NCI-H774 (cell line): Measurements from ENCODE around the gene ARMC7.
"Not testable (repeated sequence)": the region's sequence is repeated elsewhere in the genome, so short reads cannot be mapped to it uniquely, and the experiment has no call there.

Source experiments
- DNase-seq: peaks from one replicate; lab custom pipeline; 2025; lab: John Stamatoyannopoulos, UW

The ARMC7 gene

GRCh38 chr17:75109407-75110233, at the start of gene ARMC7:
Gene ARMC7 (plus strand): TSS chr17:75109969. CDS start chr17:75110289, 320 bp downstream.
- peak; percentile 95 for DNase-seq

- DNase-seq = no peak
Measured at GRCh38 chr17:75060434-75061054, 49.2 kb upstream of the ARMC7 start.

DNA sequence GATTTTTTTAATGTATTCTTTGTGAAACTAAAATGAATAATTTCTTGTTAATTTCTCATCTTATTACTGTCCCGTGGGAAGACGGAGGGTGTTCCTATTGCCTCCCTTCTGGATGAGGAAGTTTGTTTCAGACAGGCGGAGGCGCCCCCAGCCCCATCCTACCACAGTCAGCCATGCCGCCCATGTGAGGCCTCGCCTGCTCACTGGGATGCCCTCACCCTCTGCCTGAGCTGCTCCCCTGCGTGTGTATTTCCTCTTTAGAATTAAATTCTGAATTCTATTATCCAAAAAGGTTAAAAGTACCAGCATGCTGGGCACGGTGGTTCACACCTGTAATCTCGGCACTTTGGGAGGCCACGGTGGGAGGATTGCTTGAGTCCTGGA, 48.7 kb upstream of the ARMC7 start:
- DNase-seq = no peak

DNA sequence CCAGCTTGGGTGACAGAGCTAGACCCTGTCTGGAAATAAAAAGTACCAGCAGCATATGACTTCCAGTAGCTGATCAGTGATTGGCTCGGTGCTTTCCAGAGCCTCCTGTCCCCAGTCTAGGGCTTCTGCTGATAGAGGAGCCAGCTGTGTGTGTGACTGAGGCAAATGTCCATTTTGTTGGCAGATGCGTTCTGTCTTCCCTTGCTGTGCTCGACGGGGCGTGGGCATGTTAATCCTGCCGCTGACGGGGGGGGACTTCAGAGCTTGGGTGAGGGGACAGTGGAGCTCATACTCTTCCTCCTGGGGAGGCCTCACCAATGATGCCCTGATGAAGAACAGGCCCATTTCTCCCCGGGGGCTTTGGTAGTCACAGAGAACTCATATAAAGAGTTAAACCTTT, 48.2 kb upstream of the ARMC7 start:
- no peak for DNase-seq

- DNase-seq = no peak
Measured at GRCh38 chr17:75063201-75063600, 46.6 kb upstream of the ARMC7 start.

DNA sequence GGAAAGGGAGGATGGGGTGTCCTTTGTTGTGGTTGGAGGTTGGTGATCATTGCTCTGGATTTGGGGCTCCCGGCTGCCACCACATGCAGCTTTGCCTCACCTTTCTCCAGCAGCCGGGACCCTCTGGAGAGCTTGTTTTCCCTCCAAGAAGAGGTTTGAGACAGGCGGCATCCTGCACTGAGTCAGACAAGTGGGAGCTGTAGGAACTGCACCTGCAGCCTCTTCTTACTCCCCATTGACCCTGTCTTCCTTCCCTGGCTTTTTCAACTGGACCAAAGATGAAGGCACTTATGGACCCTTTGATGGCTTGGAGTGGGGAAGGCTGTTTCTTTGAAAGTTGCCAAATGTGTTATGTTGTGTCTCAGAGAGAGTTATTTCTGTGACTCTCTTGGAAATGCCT, 46.1 kb upstream of the ARMC7 start:
- no peak for DNase-seq

DNA sequence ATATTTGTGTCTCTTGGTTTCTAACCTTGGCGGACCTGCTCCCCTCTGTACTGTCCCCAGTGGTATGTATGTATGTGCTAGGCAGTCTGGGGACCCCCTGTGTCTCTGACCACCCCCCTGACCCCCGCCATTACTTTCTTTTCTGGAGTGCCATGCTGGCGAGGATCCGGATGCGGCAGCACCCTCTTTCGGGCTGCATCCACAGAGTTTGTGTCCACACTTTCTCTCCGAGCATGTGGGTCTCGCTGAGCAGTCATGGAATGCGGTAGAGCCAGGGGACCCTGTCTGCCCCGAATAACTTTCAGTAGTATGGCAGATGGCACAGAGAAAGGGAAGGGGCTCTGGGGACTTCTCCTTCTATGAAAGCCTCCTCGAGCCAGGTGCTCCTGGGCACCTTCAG, 45.7 kb upstream of the ARMC7 start:
- no peak for DNase-seq

- no peak for DNase-seq
Measured at GRCh38 chr17:75064460-75064859, 45.3 kb upstream of the ARMC7 start.

DNA sequence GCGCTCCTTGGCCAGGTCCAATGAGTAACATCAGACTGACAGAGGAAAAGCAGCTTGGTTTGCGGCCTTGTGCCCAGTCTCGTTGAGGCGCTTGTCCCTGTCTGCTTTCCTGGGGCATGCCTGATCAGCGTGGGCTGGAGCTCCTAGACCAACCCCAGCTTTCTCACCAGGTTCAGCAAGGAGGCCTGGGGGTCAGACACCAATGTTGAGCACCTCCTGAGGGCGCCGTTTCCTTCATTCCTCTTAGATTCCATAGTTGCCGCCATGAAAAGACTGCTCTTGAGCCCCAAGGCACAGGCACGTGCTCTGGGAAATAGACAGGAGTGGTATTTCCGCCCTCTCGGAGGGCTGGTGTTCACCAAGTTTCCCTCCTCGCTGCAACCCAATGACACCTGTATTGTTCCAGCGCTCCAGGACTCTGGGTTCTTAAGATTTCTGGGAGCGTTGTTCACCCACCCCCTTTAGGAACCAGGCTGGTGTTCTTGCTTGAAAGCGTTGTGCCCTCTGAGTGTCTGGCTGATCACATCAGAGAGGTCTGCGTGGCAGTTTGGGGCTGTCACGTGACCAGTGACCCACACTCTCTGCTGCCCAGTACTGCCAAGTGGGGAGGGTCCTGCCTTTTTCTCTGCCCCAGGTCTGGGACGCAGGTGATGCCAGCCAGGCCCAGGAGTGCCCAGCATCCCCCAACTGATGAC, 44.8 kb upstream of the ARMC7 start:
- DNase-seq = no peak

DNA sequence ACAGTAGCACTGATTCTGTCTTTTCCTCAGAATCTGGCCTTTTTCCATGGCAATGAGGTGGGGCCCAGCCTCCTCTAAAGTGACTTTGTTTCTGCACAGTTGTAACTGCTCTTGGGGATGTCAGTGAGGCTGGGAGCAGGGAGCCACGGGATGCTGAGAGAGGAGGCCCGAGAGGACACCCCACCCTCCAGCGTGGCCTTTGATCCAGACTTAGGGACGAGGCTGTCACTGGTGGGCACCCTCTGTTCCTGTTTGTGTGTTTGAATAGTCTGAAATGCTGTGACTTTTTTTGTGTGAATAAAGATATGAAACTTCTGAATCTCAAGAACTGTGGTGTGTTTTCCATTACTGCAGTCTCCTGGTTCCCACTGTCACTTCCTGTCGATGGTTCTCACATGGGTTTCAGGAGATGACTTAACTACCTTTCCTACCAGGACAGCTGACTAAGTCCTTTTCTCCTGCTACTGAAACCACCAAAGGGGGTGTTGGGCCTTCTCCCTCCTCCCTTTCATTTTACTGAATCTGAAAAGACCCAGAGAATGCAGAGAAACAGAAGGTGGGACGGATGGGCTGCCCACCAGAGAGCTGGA, 44.1 kb upstream of the ARMC7 start:
- DNase-seq = no peak

- DNase-seq = no peak
Measured at GRCh38 chr17:75067856-75068255, 41.9 kb upstream of the ARMC7 start.

GRCh38 chr17:75068750-75069149, 41.0 kb upstream of the ARMC7 start:
- no peak for DNase-seq

- no peak for DNase-seq
Measured at GRCh38 chr17:75069783-75070182, 40.0 kb upstream of the ARMC7 start.

GRCh38 chr17:75071478-75072271, 38.1 kb upstream of the ARMC7 start:
- not testable (repeated sequence) for DNase-seq

- DNase-seq = not testable (repeated sequence)
Measured at GRCh38 chr17:75072909-75073308, 36.9 kb upstream of the ARMC7 start.

- DNase-seq = no peak
Measured at GRCh38 chr17:75073618-75074047, 36.1 kb upstream of the ARMC7 start.

DNA sequence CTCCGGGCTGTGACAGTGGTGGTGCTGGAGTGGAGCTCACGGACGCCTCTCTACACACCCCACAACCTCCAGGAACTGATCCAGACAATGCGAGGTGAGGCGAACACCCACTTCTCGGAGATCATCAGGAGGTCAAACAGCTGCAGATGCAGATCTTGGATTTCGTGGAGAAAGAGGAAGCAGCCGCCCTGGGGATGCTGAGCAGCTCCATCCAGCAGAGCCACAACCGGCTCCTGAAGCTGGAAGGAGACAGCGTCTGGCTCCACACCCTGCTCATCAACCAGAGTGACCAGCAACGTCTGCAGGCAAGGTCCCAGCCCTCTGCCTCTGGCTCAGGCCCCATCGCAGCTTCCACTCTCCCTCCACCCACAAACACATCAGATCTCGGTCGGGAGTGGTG, 35.2 kb upstream of the ARMC7 start:
- DNase-seq = no peak

DNA sequence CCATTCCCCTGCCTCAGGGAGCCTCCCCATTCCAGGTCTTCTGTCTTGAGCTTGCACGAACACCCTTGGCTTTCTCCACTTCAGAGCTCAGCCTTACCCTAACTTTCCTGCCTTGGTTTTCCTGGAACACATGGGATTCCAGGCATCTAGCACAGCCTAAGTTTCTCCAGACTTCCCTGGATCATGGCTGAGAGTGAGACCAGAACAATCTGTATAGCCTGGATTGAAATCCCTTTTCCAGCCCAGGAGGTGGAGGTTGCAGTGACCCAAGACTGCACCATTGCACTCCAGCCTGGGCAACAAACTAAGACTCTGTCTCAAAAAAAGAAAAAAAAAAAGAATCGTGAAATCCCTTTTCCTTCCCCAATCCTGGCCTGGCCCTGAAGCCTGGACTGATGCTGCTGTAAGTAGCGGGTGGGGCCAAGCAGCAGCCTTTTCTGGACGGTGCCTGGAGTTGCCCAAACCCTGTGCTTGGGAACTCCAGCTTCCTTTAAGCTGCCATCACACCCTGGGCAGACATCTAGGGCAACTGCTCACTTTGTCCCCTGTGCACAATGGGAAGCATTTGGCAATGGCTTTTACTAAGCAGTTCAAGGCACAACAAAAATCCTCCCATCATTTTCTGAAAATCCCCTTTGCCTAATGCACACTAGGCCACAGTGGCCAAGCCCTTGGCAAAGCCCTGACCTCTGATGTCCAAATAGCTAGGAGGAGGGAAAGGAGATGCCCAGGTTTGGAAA, 34.0 kb upstream of the ARMC7 start:
- no peak for DNase-seq

DNA sequence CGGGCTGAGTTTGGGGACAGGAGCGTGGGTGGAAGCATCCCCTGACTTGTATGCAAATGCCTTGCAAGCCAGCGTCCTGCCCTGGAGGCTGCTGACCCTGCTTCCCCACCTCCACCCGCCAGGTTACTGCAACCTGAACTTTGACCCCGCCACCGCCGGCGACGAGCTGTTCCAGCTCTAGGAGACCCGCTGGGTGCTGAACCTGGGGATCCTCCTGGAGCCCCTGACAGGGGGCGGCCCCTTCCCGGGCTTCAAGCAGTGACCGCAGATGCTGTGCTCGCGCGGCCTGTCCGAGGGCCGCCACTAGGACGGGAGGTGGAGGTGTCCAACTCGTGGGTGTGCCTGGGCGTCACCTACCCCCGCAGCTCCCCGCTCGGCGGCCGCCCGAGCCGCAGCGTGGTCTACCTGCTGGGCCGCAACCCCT, 32.7 kb upstream of the ARMC7 start:
- no peak for DNase-seq

DNA sequence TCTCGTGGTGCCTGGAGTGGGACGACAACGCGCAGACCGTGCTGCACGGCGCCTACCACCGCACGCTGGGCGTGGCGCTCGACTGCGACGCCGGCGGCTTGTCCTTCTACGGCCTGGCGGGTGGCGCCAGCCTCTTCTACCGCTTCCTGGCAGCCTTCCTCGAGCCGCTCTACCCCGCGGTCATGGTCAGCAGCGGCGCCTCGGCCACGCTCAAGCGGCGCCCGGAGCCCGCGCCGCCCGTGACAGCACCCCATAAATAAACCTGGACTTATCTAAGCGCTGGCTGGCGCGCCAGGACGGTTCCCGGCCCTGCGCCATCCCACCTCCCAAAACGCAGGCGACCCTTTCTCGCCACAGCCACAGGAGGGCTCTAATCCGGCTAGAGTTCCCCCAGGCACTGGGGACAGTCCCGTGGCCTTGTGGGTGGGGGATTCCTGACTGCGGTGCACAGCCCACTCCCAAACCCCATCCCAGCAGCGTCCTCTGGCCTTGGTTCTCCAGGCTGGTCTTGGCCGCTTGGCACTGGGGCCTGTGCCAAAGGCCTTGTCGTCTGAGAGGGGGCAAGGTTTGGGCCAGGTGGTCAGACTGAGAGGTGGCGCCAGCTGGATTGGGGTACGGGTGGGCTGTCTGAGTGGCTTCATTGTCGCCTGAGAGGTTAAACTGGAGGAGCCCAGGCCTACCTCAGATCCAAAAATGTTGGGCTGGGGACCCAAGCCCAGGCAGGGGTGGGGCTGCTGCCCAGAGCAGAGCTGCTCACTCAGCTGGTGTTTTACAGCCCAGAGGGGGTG, 32.1 kb upstream of the ARMC7 start:
- peak; percentile 42 for DNase-seq
